HEK293 (cell line): ENCODE results near the gene P2RX1.

Experiments used
- CTCF ChIA-PET: fragments of 350-600 bp; formaldehyde crosslinking; extraction: SDS; loops from one replicate; lab custom pipeline; 2021; ENCODE audit warnings: antibody characterized with exemption; lab: Yijun Ruan, JAX
- POLR2A ChIA-PET: fragments of 300-600 bp; formaldehyde crosslinking; extraction: SDS; loops from one replicate; lab custom pipeline; 2020; ENCODE audit warnings: antibody characterized with exemption, inconsistent platforms; lab: Yijun Ruan, JAX
- H3K27ac ChIP-seq: fragments of 200-500 bp; sonication (Bioruptor generic); 2 replicates; pipeline ENCODE4 v1.5.1; 2014; ENCODE audit warnings: low read depth, low read length, control low read depth, inconsistent platforms; ENCODE audit errors: extremely low read depth
- H3K36me3 ChIP-seq, 2 experiments: fragments of 200-500 bp in 1 of 2; sonication (Bioruptor generic) in 1 of 2; 1 replicate in 1 of 2; 2 replicates in 1 of 2; pipeline ENCODE4 v1.5.1; 2014 to 2017; ENCODE audit warnings: inconsistent platforms in 2 of 2, low read length in 2 of 2; ENCODE audit not compliant: control insufficient read depth in 2 of 2, insufficient read depth in 1 of 2
- H3K4me1 ChIP-seq: fragments of 200-500 bp; sonication (Bioruptor generic); 2 replicates; pipeline ENCODE4 v1.5.1; 2014; ENCODE audit warnings: mild to moderate bottlenecking, low read length, inconsistent platforms; ENCODE audit not compliant: control insufficient read depth, insufficient read depth
- H3K4me3 ChIP-seq: 2 replicates; pipeline ENCODE4 v1.5.1; 2011; ENCODE audit warnings: low read depth, mild to moderate bottlenecking, control low read depth, low read length, moderate library complexity
- H3K9me3 ChIP-seq: fragments of 200-500 bp; sonication (Bioruptor generic); 2 replicates; pipeline ENCODE4 v1.5.1; 2014; ENCODE audit warnings: low read depth, low read length, inconsistent platforms; ENCODE audit not compliant: control insufficient read depth, insufficient read depth
- ATF2 ChIP-seq: fragments of 450-650 bp; formaldehyde crosslinking; IDR thresholded peaks from 2 replicates; pipeline ENCODE4 v1.5.1; 2016; ENCODE audit warnings: missing biosample characterization, missing genetic modification characterization, low read depth
- KLF1 ChIP-seq: fragments of 450-650 bp; formaldehyde crosslinking; IDR thresholded peaks from 2 replicates; pipeline ENCODE4 v1.5.1; 2016; ENCODE audit warnings: missing biosample characterization, missing genetic modification characterization
- RBAK ChIP-seq: fragments of 450-650 bp; formaldehyde crosslinking; IDR thresholded peaks from 2 replicates; pipeline ENCODE4 v1.5.1; 2016; ENCODE audit warnings: missing biosample characterization, missing genetic modification characterization
- YY1 ChIP-seq: fragments of 450-650 bp; formaldehyde crosslinking; IDR thresholded peaks from 2 replicates; pipeline ENCODE4 v1.5.1; 2018; ENCODE audit warnings: missing biosample characterization, missing genetic modification characterization
- ZBTB10 ChIP-seq: fragments of 450-650 bp; formaldehyde crosslinking; IDR thresholded peaks from 2 replicates; pipeline ENCODE4 v1.5.1; 2016; ENCODE audit warnings: missing biosample characterization, missing genetic modification characterization
- ZBTB21 ChIP-seq: fragments of 450-650 bp; formaldehyde crosslinking; IDR thresholded peaks from 2 replicates; pipeline ENCODE4 v1.5.1; 2017; ENCODE audit warnings: missing biosample characterization, missing genetic modification characterization
- ZBTB48 ChIP-seq: fragments of 450-650 bp; formaldehyde crosslinking; IDR thresholded peaks from 2 replicates; pipeline ENCODE4 v1.5.1; 2016; ENCODE audit warnings: missing biosample characterization, missing genetic modification characterization
- ZBTB8A ChIP-seq: fragments of 450-650 bp; formaldehyde crosslinking; IDR thresholded peaks from 2 replicates; pipeline ENCODE4 v1.5.1; 2016; ENCODE audit warnings: missing biosample characterization, missing genetic modification characterization
- ZFP41 ChIP-seq: fragments of 450-650 bp; formaldehyde crosslinking; IDR thresholded peaks from 2 replicates; pipeline ENCODE4 v1.5.1; 2016; ENCODE audit warnings: missing biosample characterization, missing genetic modification characterization, borderline replicate concordance
- ZIC2 ChIP-seq: fragments of 450-650 bp; formaldehyde crosslinking; IDR thresholded peaks from 2 replicates; pipeline ENCODE4 v1.5.1; 2016; ENCODE audit warnings: missing biosample characterization, missing genetic modification characterization
- ZNF148 ChIP-seq: fragments of 450-650 bp; formaldehyde crosslinking; IDR thresholded peaks from 2 replicates; pipeline ENCODE4 v1.5.0; 2017; ENCODE audit warnings: missing biosample characterization, missing genetic modification characterization, borderline replicate concordance
- ZNF2 ChIP-seq: fragments of 450-650 bp; formaldehyde crosslinking; IDR thresholded peaks from 2 replicates; pipeline ENCODE4 v1.5.1; 2016; ENCODE audit warnings: missing biosample characterization, missing genetic modification characterization
- ZNF211 ChIP-seq: fragments of 450-650 bp; formaldehyde crosslinking; IDR thresholded peaks from 2 replicates; pipeline ENCODE4 v1.5.1; 2016; ENCODE audit warnings: low read depth, missing biosample characterization, missing genetic modification characterization
- ZNF248 ChIP-seq: fragments of 450-650 bp; formaldehyde crosslinking; IDR thresholded peaks from 2 replicates; pipeline ENCODE4 v1.5.1; 2017; ENCODE audit warnings: missing biosample characterization, missing genetic modification characterization
- ZNF354C ChIP-seq: fragments of 450-650 bp; formaldehyde crosslinking; IDR thresholded peaks from 2 replicates; pipeline ENCODE4 v1.5.1; 2016; ENCODE audit warnings: missing biosample characterization, missing genetic modification characterization, low read depth, borderline replicate concordance
- ZNF416 ChIP-seq: fragments of 450-650 bp; formaldehyde crosslinking; IDR thresholded peaks from 2 replicates; pipeline ENCODE4 v1.5.1; 2016; ENCODE audit warnings: missing biosample characterization, missing genetic modification characterization
- ZNF558 ChIP-seq: fragments of 450-650 bp; formaldehyde crosslinking; IDR thresholded peaks from 2 replicates; pipeline ENCODE4 v1.5.1; 2016; ENCODE audit warnings: missing biosample characterization, missing genetic modification characterization
- ZNF600 ChIP-seq: fragments of 450-650 bp; formaldehyde crosslinking; IDR thresholded peaks from 2 replicates; pipeline ENCODE4 v1.5.1; 2016; ENCODE audit warnings: missing biosample characterization, missing genetic modification characterization
- ZNF626 ChIP-seq: fragments of 450-650 bp; sonication (Bioruptor Pico); formaldehyde crosslinking; IDR thresholded peaks from 2 replicates; pipeline ENCODE4 v1.5.1; 2018; ENCODE audit warnings: missing biosample characterization, missing genetic modification characterization, inconsistent platforms
- ZNF645 ChIP-seq: fragments of 450-650 bp; formaldehyde crosslinking; IDR thresholded peaks from 2 replicates; pipeline ENCODE4; 2016; ENCODE audit warnings: missing biosample characterization, missing genetic modification characterization
- ZSCAN16 ChIP-seq: fragments of 450-650 bp; formaldehyde crosslinking; IDR thresholded peaks from 2 replicates; pipeline ENCODE4 v1.5.1; 2016; ENCODE audit warnings: missing biosample characterization, missing genetic modification characterization
- ZSCAN4 ChIP-seq: fragments of 450-650 bp; formaldehyde crosslinking; IDR thresholded peaks from 2 replicates; pipeline ENCODE4 v1.5.1; 2017; ENCODE audit warnings: missing biosample characterization, missing genetic modification characterization

P2RX1 gene

GRCh38 chr17:3953542-3953941 is 37.3 kb upstream of the P2RX1 start:
- POLR2A ChIA-PET = no interaction called here
- no peaks in the 10 kb centered on the region for H3K4me1 ChIP-seq
- TF ChIP-seq ZBTB21 (tag by site-specific recombination) (no peak), RBAK (tag by site-specific recombination) (no peak), ZNF600 (tag by site-specific recombination) (no peak), ZNF148 (tag by site-specific recombination) (no peak), YY1 (tag by site-specific recombination) (no peak), ZNF645 (tag by site-specific recombination) (no peak), ZBTB48 (no peak), ZBTB10 (tag by site-specific recombination) (no peak), ZNF354C (tag by site-specific recombination) (no peak), KLF1 (tag by site-specific recombination) (no peak), ZIC2 (tag by site-specific recombination) (no peak), ZFP41 (tag by site-specific recombination) (no peak), ATF2 (no peak)
- TF ChIP-seq, all 188 proteins: peak for 0
- Histone ChIP-seq H3K36me3 (no peaks in the 10 kb centered on the region), H3K9me3 (no peaks in the 10 kb centered on the region), H3K4me3 (no peak overlapping the region), H3K27ac (no peak overlapping the region)
- CTCF ChIA-PET = interaction anchor here (1.9 kb wide), 1 partner anchor 40 kb away, joined by 6 read pairs; no protein-coding TSS in a partner anchor

- POLR2A ChIA-PET = no interaction called here
- CTCF ChIA-PET = interaction anchor here (0.6 to 1.9 kb wide), 2 partner anchors 18 to 38 kb away, joined by 4 to 6 read pairs; no protein-coding TSS in a partner anchor
- H3K9me3 ChIP-seq = no peaks in the 10 kb centered on the region
- TF ChIP-seq ZNF248 (tag by site-specific recombination) (no peak), ZNF558 (tag by site-specific recombination) (no peak), ZSCAN16 (no peak), ZNF211 (tag by site-specific recombination) (no peak), ZBTB8A (tag by site-specific recombination) (no peak), ZNF416 (no peak), ZNF2 (tag by site-specific recombination) (no peak), ZSCAN4 (no peak), ZNF626 (no peak)
- TF ChIP-seq, all 188 proteins: peak for 0
- Histone ChIP-seq H3K4me3 (no peak overlapping the region), H3K36me3 (no peaks in the 10 kb centered on the region), H3K27ac (no peak overlapping the region), H3K4me1 (no peaks in the 10 kb centered on the region)
These were observed 35.9 kb upstream of the P2RX1 start for GRCh38 chr17:3952186-3952585.
